Liver (tissue), 9 donors: ENCODE measurements around the gene MR1. TPM values are rescaled to one million over a fixed set of nuclear protein-coding genes. Genes with fewer than 3 reads are reported as not detected.

ENCODE experiments used
- DNase-seq: peaks from one replicate; pipeline ENCODE4 v3.0.0-alpha.2; 2017; ENCODE audit warnings: low spot score
- H3K27ac ChIP-seq, 2 donors: one replicate each; pipeline ENCODE4 v1.7.0; 2013; ENCODE audit warnings: inconsistent platforms in 2 of 2, low read length in 2 of 2, control low read depth in 1 of 2, low read depth in 1 of 2, mild to moderate bottlenecking in 1 of 2
- H3K27me3 ChIP-seq, 4 donors: one replicate each; pipeline versions ENCODE4 v1.6.1 to v1.7.0; 2013; ENCODE audit warnings: low read length in 3 of 4, inconsistent platforms in 1 of 4, mild to moderate bottlenecking in 1 of 4, moderate library complexity in 1 of 4; ENCODE audit not compliant: control insufficient read depth in 4 of 4, insufficient read depth in 4 of 4
- H3K36me3 ChIP-seq, 4 donors: one replicate each; pipeline versions ENCODE4 v1.6.1 to v1.7.0; 2013; ENCODE audit warnings: low read length in 3 of 4, mild to moderate bottlenecking in 3 of 4, low read depth in 1 of 4, moderate library complexity in 1 of 4; ENCODE audit not compliant: control insufficient read depth in 4 of 4, insufficient read depth in 3 of 4
- H3K4me1 ChIP-seq, 4 donors: one replicate each; pipeline versions ENCODE4 v1.6.1 to v1.7.0; 2013; ENCODE audit warnings: low read length in 3 of 4, mild to moderate bottlenecking in 3 of 4, moderate library complexity in 1 of 4; ENCODE audit not compliant: control insufficient read depth in 4 of 4, insufficient read depth in 4 of 4
- H3K4me3 ChIP-seq, 3 donors: one replicate each; pipeline versions ENCODE4 v1.6.1 to v1.7.0; 2013; ENCODE audit warnings: low read length in 3 of 3, control low read depth in 1 of 3, low read depth in 1 of 3, mild to moderate bottlenecking in 1 of 3
- H3K9ac ChIP-seq, 2 donors: one replicate each; pipeline ENCODE4 v1.7.0; 2013; ENCODE audit warnings: low read length in 2 of 2, mild to moderate bottlenecking in 2 of 2, moderate library complexity in 2 of 2, control low read depth in 1 of 2, low read depth in 1 of 2
- H3K9me3 ChIP-seq, 4 donors: one replicate each; pipeline versions ENCODE4 v1.6.1 to v1.7.0; 2013; ENCODE audit warnings: low read length in 3 of 4; ENCODE audit not compliant: control insufficient read depth in 4 of 4
- ATF3 ChIP-seq: IDR thresholded peaks from 2 replicates; pipeline ENCODE4 v1.6.1; 2016; ENCODE audit warnings: antibody characterized with exemption
- CTCF ChIP-seq: fragments of 150-350 bp; IDR thresholded peaks from 2 replicates; pipeline ENCODE4 v1.5.1; 2017; ENCODE audit warnings: improper control_type of control experiment, low read depth, low read length; ENCODE audit not compliant: missing input control
- EGR1 ChIP-seq, 2 donors: IDR thresholded peaks; 2 replicates each; pipeline ENCODE4 v1.6.1; 2016 to 2018; ENCODE audit warnings: antibody characterized with exemption in 2 of 2, low read depth in 2 of 2
- FOXA1 ChIP-seq: IDR thresholded peaks from 2 replicates; pipeline ENCODE4 v1.6.1; 2016; ENCODE audit warnings: antibody characterized with exemption
- FOXA2 ChIP-seq: IDR thresholded peaks from 2 replicates; pipeline ENCODE4 v1.6.1; 2016; ENCODE audit warnings: antibody characterized with exemption
- HNF4A ChIP-seq, 2 donors: conservative IDR thresholded peaks; 2 replicates each; pipeline ENCODE4 v1.6.1; 2016; ENCODE audit warnings: antibody characterized with exemption in 2 of 2, mild to moderate bottlenecking in 2 of 2
- JUND ChIP-seq, 2 donors: IDR thresholded peaks; 2 replicates each; pipeline ENCODE4 v1.6.1; 2016; ENCODE audit warnings: antibody characterized with exemption in 2 of 2
- RAD21 ChIP-seq, 2 donors: IDR thresholded peaks; 2 replicates each; pipeline ENCODE4 v1.6.1; 2016; ENCODE audit warnings: antibody characterized with exemption in 2 of 2, mild to moderate bottlenecking in 2 of 2
- REST ChIP-seq: IDR thresholded peaks from 2 replicates; pipeline ENCODE4 v1.6.1; 2016; ENCODE audit warnings: antibody characterized with exemption, mild to moderate bottlenecking
- TAF1 ChIP-seq: conservative IDR thresholded peaks from 2 replicates; pipeline ENCODE4 v1.6.1; 2016; ENCODE audit warnings: antibody characterized with exemption, mild to moderate bottlenecking
- YY1 ChIP-seq: IDR thresholded peaks from 2 replicates; pipeline ENCODE4 v1.6.1; 2016; ENCODE audit warnings: antibody characterized with exemption, mild to moderate bottlenecking
- WGBS: extraction: QIAGEN DNeasy Blood & Tissue Kit; methylation state at CpG from one replicate; pipeline ENCODE4 v1.1.7; 2013; 5-methylcytosine and 5-hydroxymethylcytosine counted together
- polyA plus RNA-seq, 2 donors: library from polyadenylated mRNA; stranded (reverse) in 1 of 2; unstranded in 1 of 2; fragments of 200-250 nt in 1 of 2; fragments of >200 nt in 1 of 2; fragmentation: Nextera tagmentation in 1 of 2; extraction: Ambion mirVana in 1 of 2; gene quantifications; one replicate each; pipeline versions ENCODE4 v1.2.1 to v1.2.3, GENCODE V29; 2013 to 2015
- total RNA-seq, 2 donors: library from RNA; depleted of rRNA; stranded (reverse); fragments of >200 nt; gene quantifications; one replicate each; pipeline ENCODE4 v1.2.3, GENCODE V29; 2014
- donor health status: healthy.
- donor health status: healthy.
- donor health status: healthy.
- donor health status: healthy.
- donor health status: healthy.

The MR1 gene
- total and polyA plus RNA-seq, 4 donors = 5.5 to 8.1 (median 6.1) TPM

- Histone ChIP-seq H3K27ac (peak overlapping the region; percentile 68 to 72), H3K4me1 (peaks cover 3 to 25% (median 14%) of the 10 kb centered on the region in 4 donors), H3K36me3 (no peaks in the 10 kb centered on the region), H3K4me3 (peak overlapping the region; percentile 44 to 69 (median 65)), H3K27me3 (no peaks in the 10 kb centered on the region), H3K9ac (peak overlapping the region; percentile 22 to 55), H3K9me3 (no peaks in the 10 kb centered on the region)
- under 1% methylated on average over 28 of the region's 28 CpGs for WGBS
- peak; percentile 44 for DNase-seq
- peak; percentile 14 for TF ChIP-seq CTCF
- no peak for TF ChIP-seq HNF4A (conservative IDR thresholded peaks at IDR 0.05)
- no peak for TF ChIP-seq JUND (IDR thresholded peaks at IDR 0.05)
Measured at GRCh38 chr1:181104790-181105133, 71.0 kb downstream of the MR1 start.

- 5% methylated on average over 104 of the region's 104 CpGs for WGBS
- no peaks in the 10 kb centered on the region for H3K27me3 ChIP-seq
- no peak for TF ChIP-seq RAD21 (IDR thresholded peaks at IDR 0.05)
- TF ChIP-seq JUND (IDR thresholded peaks at IDR 0.05) = no peak
- no peak for TF ChIP-seq FOXA1
- no peak for TF ChIP-seq TAF1
- peak in 1 of 2 donors; percentile 62 for TF ChIP-seq EGR1 (IDR thresholded peaks at IDR 0.05; ENCODE audit: low read depth in 2 of 2)
- TF ChIP-seq FOXA2 = no peak
- peak; percentile 38 for TF ChIP-seq REST
- TF ChIP-seq CTCF = no peak
- peak; percentile 16 for TF ChIP-seq YY1
- TF ChIP-seq HNF4A (conservative IDR thresholded peaks at IDR 0.05) = no peak
- TF ChIP-seq ATF3 = no peak
- H3K9ac ChIP-seq = peak overlapping the region in 1 of 2 donors; percentile 22
- H3K36me3 ChIP-seq = no peaks in the 10 kb centered on the region
- no peaks in the 10 kb centered on the region for H3K9me3 ChIP-seq
- H3K27ac ChIP-seq = peak overlapping the region; percentile 68 to 72
- H3K4me3 ChIP-seq = peak overlapping the region; percentile 44 to 69 (median 65)
- peak; percentile 94 for DNase-seq
- H3K4me1 ChIP-seq = peaks cover 3 to 25% (median 14%) of the 10 kb centered on the region in 4 donors
Measured at GRCh38 chr1:181105134-181106021, 71.6 kb downstream of the MR1 start.
